Measurements from ENCODE around the gene DNAI1.
A peak's percentile ranks its signal among the peaks of the same experiment; 100 is the strongest.
"Not testable (repeated sequence)": the region's sequence is repeated elsewhere in the genome, so short reads cannot be mapped to it uniquely, and the experiment has no call there.

DNAI1 gene

DNA sequence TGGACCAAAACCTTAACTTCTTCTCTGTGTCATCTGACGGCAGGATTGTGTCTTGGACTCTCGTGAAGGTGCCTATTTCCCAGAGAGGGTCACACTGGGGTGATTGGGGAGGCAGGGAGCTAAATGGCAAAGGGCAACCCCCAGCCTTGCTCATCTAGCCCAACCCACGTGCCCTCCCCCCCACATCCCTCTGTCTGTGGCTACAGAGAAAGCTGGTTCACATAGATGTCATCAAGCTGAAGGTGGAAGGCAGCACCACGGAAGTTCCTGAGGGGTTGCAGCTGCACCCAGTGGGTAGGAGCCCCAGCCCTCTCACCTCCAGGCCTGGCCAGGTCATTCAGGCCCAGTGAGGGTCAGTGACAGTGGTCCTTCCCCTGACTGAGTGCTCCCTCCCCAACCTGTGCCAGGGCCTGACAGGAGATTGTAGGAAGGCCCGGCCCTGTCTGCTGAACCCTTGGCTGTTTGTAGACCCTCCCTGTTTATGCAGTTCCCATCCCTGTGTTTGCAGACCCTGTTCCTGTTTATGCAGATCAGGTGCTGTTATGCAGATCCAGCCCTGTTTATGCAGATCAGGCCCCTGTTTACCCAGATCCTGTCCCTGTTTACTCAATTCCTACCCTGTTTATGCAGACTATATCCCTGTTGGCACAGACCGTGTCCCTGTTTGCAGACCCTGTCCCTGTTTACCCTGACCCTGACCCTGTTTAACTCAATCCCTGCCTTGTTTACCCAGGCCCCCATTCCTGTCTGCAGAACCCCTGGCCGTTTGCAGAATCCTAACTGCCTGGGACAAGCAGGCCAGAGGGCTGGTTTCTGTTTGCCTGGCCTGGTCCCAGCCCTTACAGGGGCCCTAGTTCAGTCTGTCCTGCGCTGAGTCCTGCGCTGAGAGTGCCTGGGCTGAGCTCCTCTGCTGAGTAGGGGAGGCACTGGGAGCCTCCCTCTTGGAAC lies 53.8 kb downstream of the DNAI1 start:
- no peak for DNase-seq (ENCODE audit: low read depth in 2 of 2)

DNA sequence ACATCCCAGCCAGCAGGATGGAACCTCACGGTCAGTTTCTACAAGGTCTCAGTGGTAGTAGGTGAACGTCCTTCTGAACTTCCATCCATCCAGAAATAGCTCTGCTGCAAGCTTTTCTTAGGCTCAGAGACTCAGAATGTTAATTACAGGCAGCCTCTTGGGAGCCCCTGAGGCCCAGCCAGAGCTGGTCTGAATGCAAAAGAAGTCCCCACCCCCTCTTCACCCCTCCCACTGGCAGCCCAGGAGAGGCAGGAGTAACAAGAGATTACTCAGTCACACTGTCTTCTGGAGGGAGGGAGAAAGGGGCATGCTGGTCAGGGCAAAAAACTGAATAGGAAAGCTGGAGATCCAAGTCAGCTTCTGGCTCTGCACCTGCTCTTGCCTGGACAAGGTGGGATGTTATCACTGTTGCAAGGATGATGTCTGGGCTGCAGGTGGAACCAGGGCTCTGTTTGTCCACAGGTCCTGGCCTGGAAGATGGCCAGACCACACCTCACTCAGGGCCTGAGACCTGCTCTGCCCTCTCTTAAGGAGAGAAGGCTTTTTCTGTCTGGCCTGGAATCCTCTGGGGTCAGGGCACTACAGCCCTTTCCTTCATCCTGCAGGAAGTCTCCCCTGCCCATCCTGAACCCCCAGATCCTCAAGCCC lies 55.1 kb downstream of the DNAI1 start:
- DNase-seq (ENCODE audit: low read depth in 2 of 2) = no peak

DNA sequence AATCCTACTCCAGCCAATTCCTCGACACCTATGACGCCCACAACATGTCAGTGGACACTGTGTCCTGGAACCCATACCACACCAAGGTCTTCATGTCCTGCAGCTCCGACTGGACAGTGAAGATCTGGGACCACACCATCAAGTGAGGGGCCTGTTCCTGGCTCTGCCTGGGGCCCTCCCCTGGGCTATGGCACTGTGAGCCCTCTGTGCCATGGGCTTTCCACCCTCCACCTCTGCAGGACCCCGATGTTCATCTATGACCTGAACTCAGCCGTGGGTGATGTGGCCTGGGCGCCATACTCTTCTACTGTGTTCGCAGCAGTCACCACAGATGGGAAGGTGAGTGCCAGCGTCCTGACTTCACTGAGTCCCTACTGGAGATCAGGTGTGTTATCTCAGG lies 55.8 kb downstream of the DNAI1 start:
- DNase-seq (ENCODE audit: low read depth in 2 of 2) = no peak

DNA sequence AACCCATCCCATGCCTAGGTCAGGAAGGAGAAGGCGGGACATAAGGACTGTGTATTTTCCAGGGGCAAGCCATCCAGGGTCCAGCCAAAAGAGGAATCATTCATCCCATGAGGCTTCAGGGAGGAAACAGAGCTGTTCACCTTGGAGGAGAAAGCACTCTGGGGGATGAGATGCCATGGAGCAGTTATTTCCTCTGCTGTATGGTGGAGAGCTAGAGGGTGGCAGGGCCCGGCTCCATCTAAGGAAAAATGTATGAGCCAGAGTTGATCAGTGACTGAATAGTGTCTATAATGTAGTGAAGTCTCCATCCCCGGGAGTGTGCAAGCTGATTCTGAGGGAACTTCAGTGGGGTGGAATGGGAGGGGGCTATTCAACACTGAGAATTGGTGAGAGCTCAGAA lies 56.2 kb downstream of the DNAI1 start:
- DNase-seq (ENCODE audit: low read depth in 2 of 2) = no peak

DNA sequence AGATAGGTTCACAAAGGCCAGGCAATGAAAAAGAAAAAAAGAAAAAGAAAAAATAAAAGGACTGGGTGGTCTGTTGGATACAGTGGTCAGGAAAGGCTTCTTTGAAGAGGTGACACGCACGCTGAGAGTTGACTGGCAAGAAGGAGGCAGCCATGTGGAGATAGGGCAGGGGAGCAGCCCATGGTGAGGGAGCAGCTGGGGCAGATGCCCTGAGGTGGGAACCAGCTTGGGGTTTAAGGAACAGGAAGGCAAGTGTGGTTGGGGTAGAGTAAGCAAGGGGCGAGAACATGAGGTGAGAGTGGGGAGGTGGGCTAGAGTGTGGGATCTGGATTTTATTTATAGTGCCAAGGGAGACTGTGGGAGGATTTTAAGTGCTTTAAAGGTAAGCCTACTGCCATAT lies 57.4 kb downstream of the DNAI1 start:
- DNase-seq (ENCODE audit: low read depth in 2 of 2) = no peak

DNA sequence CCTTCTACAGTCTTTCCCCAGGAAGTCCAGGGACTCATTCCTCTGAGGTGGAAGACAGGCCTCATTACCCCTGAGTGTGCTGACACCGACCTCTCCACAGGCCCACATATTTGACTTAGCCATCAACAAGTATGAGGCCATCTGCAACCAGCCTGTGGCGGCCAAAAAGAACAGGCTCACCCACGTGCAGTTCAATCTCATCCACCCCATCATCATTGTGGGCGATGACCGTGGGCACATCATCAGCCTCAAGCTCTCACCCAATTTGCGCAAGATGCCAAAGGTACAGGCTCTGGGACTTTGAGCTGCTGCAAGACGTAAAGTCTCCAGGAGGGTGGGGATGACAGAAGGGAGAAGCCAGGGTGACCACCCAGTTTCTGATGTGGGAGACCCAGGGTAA lies 58.6 kb downstream of the DNAI1 start:
- DNase-seq (ENCODE audit: low read depth in 2 of 2) = no peak

DNA sequence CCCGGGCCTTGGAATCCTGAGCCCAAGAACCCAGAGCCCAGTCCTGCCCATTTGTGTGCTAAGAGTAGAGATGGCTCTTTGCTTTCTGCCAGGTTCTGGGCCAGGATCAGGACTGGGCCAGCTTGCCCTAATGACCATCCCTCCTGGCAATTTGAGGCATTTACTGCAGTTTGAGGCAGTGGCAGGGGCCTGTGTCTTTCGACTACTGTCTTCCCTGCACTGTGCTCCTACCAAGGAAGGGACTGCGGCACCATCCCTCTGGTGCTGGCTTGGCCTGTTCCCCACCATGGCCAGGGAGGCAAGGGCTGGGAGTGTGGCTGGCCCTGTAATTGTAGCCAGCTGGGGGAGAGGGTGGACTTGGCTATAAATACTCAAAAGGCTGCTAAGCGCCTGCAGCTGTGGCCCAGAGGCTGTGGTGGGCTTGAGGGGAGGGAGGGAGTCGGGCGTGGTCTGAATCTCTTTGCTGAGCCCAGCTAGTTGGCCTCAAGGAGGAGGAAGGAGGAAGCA lies 59.6 kb downstream of the DNAI1 start:
- DNase-seq (ENCODE audit: low read depth in 2 of 2) = no peak

DNA sequence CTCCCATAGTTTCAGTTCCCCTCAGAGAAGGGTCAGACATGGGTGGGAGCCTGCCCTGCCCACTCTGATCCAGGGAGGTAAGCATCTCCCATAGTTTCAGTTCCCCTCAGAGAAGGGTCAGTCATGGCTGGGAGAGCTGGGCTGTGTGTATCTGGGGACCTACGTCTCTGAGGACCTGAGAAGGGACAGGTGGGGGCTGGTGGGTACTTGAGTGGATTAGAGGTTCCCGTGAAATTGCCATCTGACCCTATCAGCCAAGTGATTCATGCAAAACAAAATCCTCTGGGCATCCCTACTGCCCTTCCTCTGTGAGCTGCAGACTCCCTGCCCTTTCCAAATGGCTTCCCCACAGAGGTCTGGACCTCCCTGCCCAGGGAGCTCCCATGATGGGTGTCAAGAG lies 60.3 kb downstream of the DNAI1 start:
- no peak for DNase-seq (ENCODE audit: low read depth in 2 of 2)

DNA sequence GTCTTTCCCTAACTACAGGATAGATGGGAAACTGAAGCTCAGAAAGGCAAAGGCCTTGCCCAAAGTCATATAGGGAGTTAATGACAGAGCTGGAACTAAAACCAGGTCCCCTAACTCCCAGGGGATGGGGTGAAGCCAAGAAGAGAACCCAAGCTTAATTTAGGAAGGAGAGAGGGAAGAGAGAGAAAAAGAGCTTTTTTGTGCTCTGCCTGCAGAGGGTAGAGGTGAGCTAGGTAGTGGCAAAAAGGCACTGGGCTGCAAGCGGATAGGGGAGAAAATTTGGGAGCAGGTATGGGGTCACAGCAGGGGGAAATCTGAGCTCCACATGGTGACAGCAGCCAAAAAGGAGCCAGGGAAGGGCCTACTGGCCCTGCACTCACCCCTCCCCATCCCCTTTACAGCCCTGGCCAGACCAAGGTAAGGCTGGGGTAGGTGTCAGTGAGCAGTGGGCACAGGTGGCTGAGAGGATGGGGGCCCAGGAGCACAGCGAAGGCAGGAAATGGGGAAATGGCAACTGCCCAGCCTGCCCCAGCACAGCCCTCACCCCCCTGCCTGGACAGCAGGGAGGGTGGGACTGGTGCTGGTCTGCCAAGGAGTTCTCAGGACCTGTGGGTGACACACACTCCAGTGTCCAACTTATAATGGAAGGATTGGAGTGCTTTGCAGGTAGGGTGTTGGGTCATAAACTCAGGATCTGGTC lies 60.9 kb downstream of the DNAI1 start:
- no peak for DNase-seq (ENCODE audit: low read depth in 2 of 2)

DNA sequence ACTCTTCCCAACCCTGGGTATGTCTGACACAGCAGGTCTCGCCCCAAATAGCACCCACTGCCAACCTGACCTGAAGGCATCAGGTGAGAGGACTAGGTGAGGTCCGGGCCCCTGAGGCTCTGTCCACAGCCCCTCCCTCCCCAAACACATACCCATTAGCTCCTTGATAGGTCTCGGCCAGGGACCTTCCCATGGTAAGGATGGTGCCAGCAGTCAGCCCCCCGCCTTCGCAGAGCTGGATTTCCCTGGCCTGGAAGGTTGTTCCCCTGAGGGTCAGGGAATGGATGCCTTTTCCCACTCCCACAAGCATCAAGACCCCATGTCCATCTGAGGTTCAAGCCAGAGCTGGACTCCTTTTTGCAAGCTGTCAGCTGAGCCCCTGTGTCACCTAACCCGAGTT lies 61.5 kb downstream of the DNAI1 start:
- DNase-seq (ENCODE audit: low read depth in 2 of 2) = no peak

DNA sequence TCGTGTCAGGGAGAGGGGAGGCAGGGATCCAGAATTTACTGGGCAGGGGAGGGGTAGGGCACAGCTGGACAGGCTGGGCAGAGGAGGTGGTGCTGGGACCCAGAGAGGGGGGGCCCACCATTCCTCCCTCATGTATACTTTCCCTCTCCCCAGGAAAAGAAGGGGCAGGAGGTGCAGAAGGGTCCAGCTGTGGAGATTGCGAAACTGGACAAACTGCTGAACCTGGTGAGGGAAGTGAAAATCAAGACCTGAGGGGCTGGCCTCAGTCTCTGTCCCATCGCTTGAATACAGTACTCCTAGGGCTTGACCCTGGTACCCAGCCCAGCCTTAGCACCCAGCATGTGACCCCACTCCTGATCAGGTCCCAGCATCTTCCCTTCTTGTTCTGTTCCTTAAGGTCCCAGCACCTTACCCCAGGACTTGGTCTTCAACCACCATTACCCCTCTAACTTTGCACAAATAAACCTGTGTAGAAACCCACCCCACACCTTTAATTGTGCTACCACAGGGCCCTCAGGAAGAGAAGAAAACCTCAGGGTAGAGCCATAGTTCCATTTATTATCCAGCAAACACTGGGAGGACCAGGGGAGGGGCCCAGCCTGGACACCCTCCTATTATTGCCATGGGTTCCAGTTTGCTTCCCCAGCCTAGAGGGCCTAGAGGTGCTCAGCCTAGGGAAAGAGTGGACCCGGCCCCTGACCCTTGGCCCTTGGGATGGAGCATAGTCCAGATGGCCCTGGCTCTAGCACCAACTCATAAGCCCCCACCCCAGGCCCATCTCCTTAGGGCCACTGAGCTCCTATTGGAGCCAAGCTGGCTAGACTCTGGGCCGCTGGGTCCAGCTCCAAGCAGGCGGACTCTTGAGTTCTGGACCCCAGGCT lies 62.1 kb downstream of the DNAI1 start:
- DNase-seq (ENCODE audit: low read depth in 2 of 2) = no peak

DNA sequence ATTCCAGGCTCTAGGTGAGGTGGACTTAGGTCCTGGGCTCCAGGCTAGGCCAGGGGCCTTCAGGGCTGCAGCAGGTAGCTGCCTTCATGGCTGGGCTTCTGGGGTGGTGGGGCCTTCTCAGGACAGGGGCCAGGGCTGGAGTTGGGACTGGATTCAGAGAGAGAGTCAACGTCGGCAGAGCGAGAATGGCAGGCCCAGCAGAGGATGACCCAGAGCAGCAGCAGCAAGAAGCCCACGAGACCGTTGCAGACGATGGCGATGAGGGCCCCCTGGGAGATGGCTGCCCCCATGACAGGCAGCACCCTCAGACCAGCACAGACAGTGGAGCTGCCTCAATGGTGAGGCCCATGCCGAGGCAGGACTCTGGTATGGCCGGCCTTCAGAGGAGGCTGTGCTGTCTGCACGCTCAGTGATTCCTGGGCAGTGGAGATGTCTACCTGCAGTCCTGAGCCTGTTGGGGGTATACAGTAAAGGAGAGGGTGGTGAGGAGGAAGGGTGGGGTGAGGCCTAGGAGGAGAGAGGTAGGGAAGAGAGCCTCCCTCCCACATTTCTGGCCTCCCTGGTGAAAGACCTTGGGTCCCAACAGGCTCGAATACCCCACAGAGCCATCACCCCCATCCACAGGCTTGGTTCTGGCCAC lies 62.9 kb downstream of the DNAI1 start:
- DNase-seq (ENCODE audit: low read depth in 2 of 2) = no peak

DNA sequence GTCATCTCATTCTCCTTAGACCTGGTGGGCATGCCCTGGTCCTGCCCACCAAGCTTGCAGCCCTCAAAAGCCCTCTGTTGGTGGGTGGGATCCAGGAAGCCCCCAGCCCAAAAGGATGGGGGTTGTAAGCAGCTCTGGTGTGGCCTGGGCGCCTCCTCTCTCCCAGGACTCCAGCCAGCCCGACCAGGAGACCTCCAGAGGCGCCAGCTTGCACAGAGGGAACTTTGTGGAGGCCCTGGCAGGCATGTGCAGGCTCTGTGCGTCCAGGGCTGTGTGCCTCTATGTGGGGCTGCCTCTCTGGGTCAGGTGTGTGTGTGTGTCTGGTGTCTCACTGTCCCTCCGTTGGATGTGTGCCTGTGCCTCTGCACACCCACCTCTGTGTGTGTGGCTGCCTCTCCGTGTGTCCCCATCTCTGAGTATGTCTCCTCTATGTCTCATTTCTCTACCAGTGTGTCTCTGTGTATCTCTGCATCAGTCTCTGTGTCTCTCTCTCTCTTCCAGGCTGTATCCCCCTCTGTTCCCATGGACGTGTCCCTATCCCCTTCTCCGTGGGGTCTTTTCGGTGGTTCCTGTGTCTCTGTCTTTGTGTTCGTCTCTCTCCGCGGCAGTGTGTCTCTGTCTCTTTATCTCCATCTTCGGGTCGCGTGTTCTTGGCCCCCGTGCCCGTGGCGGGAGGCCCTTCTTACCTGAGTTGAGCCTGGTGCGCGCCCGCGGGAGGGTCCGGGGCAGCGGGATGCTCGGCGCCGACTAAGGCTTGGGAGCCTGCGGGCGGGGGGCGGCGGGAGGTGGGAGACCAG lies 63.7 kb downstream of the DNAI1 start:
- DNase-seq (ENCODE audit: low read depth in 2 of 2) = no peak

DNA sequence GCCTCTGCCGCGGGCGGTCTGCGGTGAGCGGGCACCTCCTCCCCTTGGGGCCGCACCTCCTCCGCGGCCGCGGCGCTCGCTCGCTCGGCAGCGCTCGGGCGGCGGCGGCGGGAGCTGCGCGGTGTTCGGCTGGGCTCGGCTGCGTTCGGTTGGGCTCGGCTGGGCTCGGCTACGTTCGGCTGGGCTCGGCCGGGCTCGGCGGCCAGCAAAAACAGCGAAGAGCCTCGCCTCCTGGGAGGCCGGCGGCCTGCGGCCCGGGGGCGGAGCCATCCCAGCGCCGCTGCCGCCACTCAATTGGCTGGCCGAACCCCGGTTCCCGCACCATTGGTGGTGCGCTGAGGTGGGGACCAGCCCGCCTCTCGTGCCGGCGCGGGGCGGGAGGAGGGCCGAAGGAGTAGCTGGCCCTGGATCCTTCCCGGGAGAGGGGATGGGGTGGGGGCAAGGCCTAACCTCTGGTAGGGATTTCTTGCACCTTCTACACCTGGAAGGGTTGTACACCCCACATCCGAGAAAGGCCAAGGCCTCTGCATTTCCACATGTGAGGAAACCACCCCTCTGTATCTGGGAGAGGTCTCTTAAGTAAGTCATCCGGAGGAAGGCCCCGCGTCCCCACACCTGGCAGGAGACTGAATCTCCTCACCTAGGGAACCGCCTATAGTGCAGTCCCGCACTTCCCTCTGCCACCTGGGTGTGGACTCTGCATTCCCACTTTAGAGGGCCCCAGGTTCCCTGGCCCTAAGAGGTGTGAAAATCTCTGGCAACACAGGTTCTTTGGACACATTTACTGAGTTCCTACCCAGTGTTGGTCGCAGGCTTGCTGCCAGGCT lies 64.6 kb downstream of the DNAI1 start, which contains the start of gene ENHO:
Gene ENHO (minus strand): TSS at position 20 of the 827 bp plus-strand sequence. CDS start 1,295 bp downstream, outside the sequence.
- peak; percentile 75 to 87 for DNase-seq (ENCODE audit: low read depth in 2 of 2)

DNA sequence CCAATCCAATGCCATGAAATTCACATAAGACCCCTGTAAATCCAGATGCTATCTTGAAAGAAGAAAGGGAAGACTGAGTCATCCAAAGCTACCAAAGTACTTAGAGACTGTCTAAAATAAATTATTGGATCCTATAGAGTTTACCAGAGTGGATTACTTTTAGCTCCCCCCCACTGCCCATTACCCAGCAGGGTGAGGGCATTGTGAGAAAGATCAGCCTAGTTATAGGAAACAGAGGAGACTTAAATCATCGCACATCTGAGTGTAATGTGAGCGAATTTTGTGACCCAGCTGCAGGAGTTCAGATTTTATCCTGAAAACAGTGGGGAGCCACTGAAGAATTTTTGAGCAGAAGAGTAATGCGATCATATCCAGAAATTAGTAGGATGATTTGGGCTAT lies 65.7 kb downstream of the DNAI1 start:
- DNase-seq (ENCODE audit: low read depth in 2 of 2) = no peak

DNA sequence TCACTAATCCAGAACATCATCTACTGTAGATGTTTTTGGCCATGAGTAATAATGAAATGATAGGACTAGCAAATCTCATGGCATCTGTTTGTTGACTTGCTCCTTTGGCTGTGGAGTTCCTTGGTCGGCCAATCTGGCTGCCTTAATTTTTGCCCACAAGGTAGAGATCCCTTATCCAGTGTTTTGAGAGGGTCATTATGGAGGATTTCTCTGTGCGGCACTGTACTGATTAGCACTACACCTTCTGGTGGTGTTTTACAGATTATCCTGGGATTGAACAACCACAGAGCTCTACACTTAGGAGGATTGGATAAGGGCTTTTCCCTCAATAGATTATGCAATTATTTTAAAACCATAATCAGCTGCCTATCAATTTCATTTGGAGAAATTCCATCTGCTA lies 67.4 kb downstream of the DNAI1 start:
- DNase-seq (ENCODE audit: low read depth in 2 of 2) = no peak

DNA sequence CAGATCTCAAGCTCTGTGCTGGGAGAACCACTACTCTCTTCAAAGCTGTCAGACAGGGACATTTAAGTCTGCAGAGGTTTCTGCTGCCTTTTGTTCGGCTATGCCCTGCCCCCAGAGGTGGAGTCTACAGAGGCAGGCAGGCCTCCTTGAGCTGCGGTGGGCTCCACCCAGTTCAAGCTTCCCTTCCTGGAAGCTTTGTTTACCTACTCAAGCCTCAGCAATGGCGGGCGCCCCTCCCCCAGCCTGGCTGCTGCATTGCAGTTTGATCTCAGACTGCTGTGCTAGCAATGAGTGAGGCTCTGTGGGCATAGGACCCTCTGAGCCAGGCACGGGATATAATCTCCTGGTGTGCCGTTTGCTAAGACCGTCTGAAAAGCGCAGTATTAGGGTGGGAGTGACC lies 73.4 kb downstream of the DNAI1 start:
- DNase-seq (ENCODE audit: low read depth in 2 of 2) = not testable (repeated sequence)

DNA sequence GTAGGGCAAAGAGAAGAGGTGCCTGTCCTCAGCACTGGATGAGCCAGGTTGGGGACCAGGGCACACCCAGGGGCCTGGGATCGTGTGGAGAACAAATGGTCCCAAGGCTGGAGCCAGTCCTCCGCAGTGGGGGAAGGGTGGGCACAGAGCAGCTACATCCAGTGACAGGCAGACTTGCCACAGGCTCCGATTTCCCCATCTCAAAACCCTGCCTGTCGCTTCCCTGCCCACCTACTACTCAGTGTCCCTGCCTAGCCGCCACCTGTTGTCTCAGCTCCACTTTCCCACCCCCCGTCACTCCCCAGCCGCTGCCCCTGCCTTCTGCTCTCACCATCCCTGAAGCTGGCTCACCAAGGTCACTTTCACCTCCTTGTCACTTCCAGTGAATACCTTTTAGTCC lies 78.1 kb downstream of the DNAI1 start:
- no peak for DNase-seq (ENCODE audit: low read depth in 2 of 2)

DNA sequence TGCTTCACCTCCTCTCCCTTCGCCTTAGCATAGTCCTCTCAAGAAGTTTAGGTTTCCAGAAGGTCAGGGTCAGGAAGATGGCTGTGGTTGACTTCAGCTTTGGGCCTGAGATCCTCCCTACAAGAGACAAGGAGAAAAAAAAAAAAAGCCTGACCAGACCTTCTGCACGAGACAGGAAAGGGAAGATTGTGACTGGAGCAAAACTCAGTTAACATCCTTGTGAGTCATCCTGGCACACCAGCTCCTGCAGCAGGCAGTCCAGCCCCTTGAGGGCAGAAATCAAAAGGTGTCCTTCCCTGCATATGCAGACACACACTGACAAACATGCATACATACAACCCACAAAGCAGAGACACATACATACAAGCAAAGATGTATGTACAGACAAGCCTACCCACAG lies 82.2 kb downstream of the DNAI1 start:
- DNase-seq (ENCODE audit: low read depth in 2 of 2) = no peak

All from stimulated activated CD8-positive, alpha-beta memory T cell treated with anti-CD3 and anti-CD28 coated beads, Interleukin-2, amount 100 ng/mL, for 48 hours (primary cell).